Stimulated activated CD8-positive, alpha-beta memory T cell treated with anti-CD3 and anti-CD28 coated beads, Interleukin-15, amount 100 ng/mL, for 1 hour (primary cell): ENCODE data around the gene CMIP.
"Not testable (repeated sequence)": the region's sequence is repeated elsewhere in the genome, so short reads cannot be mapped to it uniquely, and the experiment has no call there.

Experiments
- DNase-seq: peaks from one replicate; pipeline ENCODE4 v3.0.0-alpha.2; 2020; ENCODE audit warnings: low read depth

The CMIP gene

DNA sequence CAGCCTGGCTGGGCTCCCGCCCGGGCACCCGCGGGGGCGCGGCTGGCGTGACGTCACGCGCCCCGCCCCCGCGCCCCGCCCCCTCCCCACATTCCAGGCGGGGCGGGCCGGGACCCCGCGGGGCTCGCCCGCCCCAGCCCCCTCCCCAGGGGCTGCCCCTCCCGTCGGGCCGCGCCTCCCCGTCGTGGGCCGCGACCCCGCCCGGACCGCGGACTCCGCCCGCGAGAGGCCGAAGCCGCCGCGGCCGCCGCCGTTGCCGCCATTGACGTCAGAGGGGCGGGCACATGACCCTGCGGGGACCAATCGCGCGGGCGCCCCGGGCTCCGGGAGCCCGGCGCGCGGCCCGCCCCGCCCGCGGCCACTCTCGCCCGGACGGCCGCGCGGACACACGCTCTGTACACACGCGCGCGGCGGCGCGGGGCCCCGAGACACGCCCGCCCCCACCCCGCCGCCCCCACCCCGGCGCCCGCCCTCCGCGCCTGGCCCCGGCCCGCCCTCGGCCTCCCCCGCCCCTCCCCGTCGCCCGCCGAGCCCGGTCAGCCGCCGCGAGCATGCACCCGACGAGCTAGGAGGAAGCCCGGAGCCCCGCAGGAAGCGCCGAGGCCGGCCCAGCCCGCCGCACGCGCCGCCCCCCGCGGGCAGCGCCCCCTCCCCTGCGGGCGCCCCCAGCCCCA is at the start of gene CMIP:
TSS of gene CMIP (plus strand) at position 361 of the 674 bp plus-strand sequence.
- DNase-seq = peak; percentile 56

DNA sequence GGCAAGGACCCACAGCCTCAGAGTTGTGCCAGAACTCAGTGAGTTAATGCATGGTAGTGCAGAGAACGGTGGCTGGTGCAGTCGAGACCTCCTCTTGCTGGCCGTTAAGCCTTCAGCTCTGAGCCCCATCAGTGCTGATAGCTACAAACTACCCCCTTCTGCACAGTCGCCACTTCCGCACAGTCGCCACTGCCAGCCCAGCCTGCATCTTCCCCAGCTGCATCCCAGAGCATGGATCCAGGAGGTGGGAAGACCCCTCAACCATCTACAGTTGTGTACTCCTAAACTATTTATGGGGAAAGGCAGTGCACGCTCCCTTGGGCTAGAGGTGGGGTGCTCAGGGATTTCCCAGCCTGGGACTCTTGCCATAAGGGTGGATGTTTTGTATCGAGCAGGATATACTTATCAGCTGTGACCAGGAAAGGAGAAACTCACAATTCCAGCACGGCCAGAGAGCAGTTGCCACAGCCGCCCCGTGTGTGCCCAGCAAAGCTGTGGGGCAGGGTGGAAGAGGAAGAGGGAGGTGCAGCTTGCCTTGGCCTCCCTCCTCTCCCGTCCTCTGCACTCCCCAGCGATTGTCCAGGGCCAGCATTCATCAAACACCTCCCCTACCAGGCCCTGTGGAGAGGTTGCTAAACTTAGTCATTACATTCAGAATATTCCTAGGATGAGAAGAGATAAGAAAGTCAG is 49.5 kb upstream of the CMIP start:
- DNase-seq = no peak

DNA sequence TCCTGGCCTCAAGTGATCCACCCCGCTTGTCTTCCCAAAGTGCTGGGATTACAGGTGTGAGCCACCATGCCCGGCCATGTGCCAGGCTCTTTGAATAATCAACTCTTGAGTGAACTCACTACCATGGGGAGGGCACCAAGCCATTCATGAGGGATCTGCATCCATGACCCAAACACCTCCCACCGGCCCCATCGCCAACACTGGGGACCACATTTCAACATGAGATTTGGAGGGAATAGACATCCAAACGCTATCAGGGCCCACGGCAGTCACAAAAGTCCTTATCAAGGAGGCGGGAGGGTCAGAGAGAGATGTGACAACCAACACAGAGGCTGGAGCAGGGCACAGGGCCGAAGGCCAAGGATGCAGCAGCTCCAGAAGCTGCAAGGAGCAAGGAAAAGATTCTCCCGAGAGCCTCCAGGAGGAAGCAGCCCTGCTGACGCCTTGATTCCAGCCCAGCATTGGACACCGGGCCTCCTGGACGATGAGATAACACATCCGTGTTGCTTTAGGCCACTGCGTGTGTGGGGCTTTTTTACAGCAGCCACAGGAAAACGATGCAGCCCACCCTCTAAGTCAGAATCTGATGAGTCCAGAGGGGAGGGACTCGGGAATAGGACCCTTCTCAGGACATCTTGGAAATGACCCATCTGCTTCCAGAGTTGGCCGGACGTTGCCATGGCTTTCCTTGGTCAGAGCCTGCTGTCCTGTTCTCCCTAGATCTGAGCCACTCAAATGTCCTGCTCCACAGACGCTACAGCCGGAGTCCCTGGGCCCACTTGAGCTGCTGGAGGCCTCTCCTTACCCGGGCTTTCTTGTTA is 47.3 kb upstream of the CMIP start:
- DNase-seq = no peak

DNA sequence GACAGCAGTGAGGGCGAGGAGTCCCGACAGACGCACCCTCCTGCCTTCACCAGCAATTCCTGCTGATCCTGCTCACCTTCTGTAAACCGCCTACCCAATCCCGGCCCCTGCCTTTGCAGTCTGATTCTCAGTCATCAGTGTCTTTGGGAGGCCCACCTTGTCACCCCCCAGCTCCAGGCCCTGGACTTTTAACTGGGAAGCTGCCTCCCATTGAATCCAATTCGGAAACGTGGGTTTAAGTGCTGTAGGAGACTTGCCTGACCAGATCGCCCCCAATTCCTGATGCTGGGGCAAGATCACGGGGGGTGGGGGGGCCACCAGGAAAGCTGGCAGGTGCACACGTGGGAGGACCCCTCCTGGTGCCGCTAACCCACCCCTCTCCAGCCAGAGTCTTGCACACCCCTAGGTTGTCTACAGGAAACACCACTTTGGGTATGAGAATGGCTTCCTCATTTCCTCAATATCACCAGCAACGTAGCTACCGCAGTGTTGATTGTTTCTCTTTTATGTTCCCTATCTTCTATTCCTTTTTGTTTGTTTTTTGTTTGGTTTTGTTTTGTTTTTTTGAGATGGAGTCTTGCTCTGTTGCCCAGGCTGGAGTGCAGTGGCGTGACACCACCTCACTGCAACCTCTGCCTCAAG is 46.6 kb upstream of the CMIP start:
- DNase-seq = no peak

DNA sequence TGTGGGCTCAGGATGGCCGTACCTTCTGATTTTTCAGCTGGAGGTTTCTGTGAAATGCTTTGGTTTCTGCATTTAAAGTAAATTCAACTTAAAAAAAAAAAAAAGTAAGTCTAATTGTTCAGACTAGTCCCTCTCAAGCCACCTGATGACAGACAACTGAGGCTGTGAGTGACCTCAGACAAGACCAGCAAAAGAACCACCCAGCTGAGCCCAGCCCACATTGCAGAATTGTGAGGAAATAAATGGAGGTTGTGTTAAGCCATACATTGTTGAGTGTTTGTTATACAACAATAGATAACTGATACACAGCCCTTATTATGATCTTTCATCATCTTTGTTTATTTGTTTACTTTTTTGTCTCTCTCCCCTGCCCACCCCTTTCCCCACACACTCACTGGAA is 44.7 kb upstream of the CMIP start:
- DNase-seq = no peak

DNA sequence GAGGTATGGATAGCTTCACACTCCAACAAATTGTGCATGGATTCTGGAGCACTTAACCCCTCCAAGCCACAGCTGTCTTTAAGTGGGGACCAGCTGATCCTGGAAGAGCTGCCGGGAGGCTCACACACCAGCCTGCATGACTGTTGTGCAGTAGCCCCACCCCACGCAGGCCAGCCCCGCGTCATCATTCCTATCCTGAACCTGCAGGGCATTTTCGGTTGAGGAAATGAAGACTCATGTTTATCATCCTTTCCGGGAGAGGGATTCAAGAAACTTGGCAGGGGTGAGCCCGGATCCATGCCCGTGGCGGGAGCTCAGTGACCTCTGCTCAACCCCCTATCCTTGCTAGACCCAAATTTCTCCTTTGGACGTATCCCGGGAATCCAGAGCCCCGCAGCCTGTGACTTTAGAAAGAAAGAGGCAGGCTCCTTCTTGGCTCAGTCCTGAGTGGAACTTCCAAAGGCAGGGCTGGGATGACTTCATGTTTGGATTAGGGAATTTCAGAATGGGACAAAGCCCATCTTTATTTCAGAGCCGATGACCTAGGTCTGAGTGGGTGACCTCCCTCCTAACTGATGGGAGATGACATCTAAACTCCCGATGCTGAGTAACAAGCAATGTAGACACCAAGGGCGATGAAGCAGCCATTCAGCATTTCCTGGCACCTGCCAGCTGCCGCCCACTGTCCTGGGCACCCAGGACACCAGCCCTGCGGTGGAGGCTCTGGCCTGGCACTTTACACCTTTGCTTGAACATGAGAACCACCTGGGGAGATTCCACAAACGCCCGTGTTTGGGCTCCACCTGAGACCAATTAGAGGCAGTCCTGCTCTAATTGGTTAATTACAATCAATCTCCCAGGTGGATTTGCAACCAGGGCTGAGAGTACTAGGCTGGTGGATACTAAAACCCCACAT is 43.3 kb upstream of the CMIP start:
- DNase-seq = no peak

DNA sequence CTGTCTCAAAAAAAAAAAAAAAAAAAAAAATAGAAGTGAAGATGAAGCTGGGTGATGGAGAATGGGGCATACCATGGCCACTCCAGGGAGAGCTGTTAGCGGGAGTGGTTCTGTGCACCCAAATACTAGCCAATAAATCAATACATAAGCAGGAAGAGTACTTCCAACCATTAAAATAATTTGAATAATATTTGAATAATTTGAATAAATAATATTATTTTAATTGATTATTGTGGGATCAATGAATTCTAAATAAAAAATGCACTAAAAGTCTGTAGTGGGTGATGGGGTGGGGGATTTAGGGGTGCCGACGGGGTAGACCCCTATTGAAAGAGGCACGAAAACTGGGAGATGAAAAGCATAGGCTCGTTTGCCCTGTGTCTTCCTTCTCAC is 41.4 kb upstream of the CMIP start:
- DNase-seq = no peak

DNA sequence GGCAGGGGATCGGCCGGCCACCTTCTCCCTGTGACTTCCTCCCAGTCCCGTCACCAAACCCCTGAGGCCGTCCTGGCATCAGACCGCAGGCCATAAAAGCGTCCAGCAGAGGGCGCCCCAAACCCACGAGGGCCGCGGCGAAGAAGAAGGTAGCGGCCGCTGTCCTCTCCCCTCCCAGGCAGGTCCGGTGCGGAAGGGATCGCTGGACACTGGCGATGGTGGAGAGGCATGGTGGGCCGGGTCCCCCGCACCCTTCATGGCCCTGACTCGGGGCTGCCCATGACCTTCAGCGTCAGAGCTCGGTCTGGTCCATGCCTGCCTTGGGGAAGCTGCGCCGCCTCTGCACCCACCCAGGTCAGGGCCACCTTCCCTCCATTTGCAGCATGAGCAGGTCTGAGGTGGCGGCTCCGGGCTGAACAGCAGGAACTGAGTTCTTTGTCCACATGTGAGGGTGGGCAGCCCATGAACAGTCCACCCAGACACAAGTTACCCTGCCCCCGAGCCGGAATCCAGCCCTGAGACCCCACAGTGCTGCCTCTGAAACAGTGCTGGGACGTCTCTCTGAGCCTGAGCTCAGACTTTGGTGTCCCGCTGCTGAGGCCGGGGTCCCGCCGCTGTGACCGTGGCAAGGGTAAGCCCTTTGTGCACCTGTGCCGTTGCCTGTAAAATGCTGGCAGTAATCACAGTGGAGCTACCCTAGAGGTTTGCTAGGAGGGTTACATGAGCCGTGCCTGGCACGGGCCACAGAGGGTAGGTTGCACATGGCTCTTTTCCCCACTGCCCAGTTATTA is 40.8 kb upstream of the CMIP start:
- DNase-seq = peak; percentile 74

DNA sequence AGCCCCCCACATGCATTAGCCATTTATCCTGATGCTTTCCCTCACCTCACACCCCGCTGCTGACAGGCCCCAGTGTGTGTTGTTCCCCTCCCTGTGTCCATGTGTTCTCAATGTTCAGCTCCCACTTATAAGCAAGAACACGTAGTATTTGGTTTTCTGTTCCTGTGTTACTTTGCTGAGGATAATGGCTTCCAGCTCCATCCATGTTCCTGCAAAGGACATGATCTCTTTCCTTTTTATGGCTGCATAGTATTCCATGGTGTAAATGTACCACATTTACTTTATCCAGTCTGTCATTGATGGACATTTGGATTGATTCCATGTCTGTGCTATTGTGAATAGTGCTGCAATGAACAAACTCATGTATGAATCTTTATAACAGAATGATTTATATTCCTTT is 39.6 kb upstream of the CMIP start:
- not testable (repeated sequence) for DNase-seq

DNA sequence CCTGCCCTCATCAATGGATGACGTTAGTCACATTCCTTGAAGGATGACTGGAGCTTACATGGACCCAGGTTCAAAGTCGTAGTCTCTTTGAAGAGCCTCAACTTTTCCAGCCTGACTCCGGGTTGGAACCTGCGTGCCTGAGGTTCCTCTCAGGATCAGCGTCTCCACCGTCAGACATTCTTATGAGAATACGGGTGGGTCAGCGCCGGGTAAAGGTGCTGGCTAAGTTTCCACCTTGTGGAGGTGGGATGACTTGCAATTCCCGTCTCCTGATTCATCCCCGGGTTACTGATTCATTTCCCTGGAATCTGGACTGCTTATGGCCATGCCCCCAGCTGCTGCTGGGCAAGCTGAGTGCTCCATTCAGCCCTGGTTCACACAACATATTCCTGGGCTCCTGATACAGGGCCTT is 38.9 kb upstream of the CMIP start:
- DNase-seq = no peak

DNA sequence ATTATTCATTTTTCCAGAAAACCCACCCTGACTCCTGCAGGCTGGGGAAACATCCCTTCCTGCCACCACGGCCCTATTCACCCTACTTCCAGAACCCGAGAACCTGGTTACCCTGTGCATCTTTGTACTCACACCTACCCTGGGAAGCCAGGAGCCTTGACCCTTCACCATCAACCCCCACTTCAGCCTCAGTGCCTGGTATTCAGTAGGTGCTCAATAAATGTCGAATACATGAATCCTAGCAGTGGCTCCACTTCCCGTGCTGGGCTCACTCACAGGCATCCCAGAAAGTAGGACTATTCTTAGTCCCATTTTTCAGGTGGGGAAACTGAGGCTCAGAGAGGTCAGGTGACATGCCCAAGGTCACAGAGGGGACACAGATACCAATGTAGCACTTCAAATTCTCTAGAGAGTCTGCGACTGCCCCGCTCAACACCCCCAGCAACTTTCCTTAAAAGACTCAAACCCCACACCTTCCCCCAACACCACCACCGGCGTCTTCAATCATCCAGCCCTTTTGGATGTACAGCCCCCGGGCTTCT is 36.1 kb upstream of the CMIP start:
- DNase-seq = no peak

DNA sequence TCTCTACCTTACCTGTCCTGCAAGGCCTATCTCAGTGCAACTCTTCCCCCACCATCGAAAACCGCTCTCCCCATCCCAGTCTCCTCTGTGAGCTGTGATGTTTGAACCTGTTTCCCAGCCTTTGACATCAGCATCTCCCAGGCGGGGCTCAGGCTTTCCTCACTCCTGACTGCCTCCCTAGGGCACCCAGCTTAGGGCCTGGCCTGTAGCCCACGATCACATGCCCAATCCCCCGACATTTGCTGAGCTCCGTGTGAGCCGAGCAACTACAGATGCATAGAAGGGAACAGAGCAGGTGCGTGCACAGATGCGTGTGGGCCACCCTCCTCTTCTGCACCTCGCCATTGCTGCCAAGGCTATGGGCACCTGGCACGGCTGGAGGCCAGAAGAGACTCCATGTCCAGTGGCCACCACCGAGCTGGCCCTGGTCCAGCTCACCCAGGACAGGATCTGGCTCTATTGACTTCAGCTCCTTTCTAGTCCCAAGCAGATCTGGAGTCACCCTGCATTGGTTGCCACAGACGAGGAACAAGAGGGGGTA is 35.5 kb upstream of the CMIP start:
- DNase-seq = no peak

DNA sequence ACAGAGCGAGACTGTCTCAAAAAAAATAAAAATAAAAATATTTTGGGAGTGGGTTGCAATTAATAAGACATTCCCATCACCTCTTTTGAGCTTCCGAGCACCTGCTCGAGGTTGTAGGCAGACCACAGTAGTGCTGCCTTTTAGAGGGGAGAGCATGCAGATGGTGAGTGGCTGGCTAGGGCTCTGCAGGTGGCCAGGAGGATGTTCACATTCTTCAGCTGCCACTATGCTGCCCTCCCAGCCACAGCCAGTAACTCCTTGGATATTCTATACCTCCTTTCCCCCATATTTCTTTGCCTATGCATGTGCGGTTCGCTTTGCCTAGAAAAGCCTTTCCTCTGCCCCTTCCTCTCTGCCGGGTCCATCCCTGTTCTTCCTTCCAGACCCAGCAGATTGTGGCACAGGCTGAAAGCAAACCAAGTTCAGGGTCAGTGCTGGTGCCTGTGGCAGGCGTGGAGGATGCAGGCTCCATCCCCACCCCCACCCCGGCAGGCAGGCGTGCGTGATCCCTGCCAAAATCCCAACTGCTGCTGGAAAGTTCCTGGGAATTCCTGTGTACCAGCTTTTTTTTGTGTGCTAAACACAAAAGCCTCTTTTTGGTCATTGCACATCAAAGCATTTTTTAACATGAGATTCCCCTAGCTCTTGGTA is 33.8 kb upstream of the CMIP start:
- DNase-seq = no peak

DNA sequence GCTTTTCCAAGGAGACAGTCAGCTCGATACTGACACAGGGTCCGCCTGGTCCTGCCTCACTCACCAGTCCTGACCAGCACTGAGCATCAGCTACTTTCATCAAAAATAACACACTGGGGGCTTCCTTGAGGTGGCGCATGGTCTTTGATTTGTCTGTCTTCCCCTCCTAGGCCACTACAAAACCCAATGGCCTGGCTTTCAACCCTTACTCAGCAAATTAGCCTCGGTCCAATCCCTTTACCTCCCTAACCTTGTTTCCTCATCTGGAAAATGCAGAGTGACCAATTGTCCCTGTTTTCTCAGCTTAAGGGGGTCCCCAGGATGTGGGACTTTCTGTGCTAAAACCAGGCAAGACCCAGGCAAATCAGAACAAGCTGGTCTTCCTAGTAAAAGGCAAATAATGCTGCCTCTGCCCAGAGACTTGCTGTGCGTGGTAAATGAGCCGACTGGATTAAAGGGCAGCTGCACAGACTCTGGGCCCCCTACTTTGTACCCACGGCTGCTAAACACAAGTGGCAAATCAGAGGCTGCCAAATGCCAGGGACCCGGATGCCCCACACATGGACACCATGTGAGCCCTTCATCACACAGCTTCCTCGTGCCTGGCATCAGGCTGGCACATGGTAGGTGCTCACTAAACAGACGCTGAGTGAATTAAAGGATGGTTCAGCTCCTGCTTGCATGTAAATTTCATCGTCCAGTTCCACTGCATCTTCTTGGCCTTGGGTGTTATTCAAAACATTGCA is 31.2 kb upstream of the CMIP start:
- DNase-seq = no peak

DNA sequence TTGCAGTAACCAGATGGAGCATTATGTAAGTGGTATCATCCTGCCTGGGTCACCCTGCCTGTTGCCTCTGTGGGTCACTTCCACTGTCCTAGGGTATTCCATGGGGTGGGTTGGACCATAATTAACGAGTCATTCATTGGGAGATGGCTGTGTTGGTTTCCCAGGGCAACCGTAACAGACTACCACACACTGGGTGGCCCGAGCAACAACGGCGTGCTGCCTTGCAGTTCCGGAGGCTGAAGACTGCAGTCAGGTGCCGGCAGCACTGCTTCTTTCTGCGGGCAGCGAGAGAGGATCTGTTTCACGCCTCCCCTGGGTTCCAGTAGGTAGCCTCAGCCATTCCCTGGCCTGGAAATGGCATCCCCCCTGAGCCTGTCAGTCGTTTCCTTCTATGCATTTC is 28.9 kb upstream of the CMIP start:
- DNase-seq = no peak

DNA sequence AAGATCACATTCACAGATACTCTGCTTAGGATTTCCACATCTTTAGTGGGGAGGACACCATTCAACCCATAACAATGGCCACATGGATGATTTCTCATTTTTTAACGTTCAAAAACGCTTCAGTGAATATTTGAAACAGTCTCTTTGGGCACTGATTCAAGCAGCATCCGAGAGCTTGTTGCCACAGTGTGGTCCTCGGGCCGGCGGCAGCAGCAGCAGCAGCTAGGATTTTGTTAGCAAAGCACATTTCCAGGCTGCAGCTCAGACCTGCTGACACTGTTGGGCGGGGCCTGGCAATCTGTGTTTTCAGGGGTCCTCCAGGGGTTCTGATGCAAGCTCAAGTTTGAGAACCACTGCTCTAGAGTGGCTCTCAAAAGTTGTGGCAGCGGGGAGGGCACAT is 27.9 kb upstream of the CMIP start:
- DNase-seq = no peak

DNA sequence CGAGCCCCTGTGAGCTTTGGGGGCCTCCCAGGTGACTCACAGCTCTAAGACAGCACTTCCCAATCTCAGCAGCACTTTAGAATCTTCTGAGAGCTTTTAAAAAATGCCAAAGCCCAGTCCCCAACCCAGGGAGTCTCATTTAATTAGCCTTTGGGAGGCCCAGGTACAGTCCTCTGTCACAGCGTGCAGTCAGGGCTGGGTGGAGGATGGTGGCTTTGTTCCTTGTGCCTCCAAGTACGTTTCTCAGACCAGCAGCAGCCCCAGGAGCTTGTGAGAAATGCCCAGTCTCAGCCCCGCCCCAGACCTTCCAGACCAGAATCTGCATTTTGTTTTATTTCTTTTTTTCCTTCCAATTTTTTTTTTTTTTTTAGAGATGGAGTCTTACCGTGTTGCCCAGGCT is 27.4 kb upstream of the CMIP start:
- no peak for DNase-seq

DNA sequence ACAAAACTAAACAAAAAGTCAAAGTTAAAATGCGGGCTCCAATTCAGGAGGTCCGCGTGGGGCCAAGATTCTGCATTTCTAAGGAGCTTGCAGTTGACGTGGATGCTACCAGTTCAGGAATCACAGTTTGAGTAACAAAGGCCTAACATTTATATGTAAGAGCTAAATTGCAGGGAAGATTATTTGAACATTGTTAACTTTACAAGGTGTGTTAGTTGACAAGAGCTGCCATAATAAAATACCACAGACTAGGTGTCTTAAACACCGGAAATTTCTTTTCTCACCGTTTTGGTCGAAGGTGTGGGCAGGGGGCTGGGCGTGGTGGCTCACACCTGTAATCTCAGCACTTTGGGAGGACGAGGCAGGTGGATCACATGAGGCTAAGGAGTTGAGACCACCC is 24.8 kb upstream of the CMIP start:
- DNase-seq = no peak

DNA sequence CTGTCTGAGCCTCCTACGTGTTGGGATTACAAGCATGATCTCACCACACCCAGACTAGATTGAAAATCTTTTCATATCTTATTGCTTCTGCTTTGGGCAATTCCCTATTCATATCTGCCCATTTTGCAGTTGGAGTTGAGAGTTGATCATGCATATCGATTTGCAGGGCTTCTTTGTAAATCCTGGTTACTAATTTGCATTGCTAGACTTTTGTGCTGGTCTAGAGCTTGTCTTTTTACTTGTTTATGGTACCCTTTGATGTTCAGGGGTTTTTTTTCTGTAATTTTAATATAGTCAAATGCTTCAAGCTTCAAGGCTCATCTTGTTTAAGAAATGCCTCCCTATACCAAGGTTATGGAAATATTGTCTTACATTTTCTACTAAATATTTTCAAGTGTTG is 23.5 kb upstream of the CMIP start:
- DNase-seq = no peak
